A549 (cell line): ENCODE data around the gene GLRA3. TPM values are rescaled to one million over a fixed set of nuclear protein-coding genes. Genes with fewer than 3 reads are reported as not detected.
A peak's percentile ranks its signal among the peaks of the same experiment; 100 is the strongest.

Experiments
- ATAC-seq, 2 experiments: fragments of 200-7000 bp in 1 of 2; fragments of >200 bp in 1 of 2; cut with Nextera tagmentation in 1 of 2; cut with Tn5 transposase in 1 of 2; 3 replicates each; pipeline versions ENCODE4 v1.8.0 to v1.9.1; 2018 to 2020; ENCODE audit warnings: mild to moderate bottlenecking in 1 of 2, moderate library complexity in 1 of 2
- CTCF ChIA-PET: fragments of 300-600 bp; sonication (Branson Sonifier 250); formaldehyde crosslinking; extraction: SDS; loops from one replicate; lab custom pipeline; 2021; ENCODE audit warnings: antibody characterized with exemption, inconsistent platforms; lab: Yijun Ruan, JAX
- POLR2A ChIA-PET: fragments of 350-600 bp; formaldehyde crosslinking; extraction: SDS; loops from one replicate; lab custom pipeline; 2021; ENCODE audit warnings: antibody characterized with exemption, inconsistent platforms; lab: Yijun Ruan, JAX
- DNase-seq, 2 experiments: peaks; one replicate each; pipeline versions ENCODE4 v3.0.0 to v3.0.0-alpha.2; 2011 to 2016; ENCODE audit warnings: low read depth in 1 of 2, low spot score in 1 of 2
- FAIRE-seq: peaks from 2 replicates; lab custom pipeline; 2011; peaks lifted over from hg19 to GRCh38; lab: Jason Lieb, UNC
- H3K27ac ChIP-seq, 2 experiments: fragments of >200 bp; sonication (Bioruptor Twin); formaldehyde crosslinking; 3 replicates each; pipeline ENCODE4 v1.5.1; 2016 to 2017
- H3K4me1 ChIP-seq: fragments of >200 bp; sonication (Bioruptor Twin); formaldehyde crosslinking; 3 replicates; pipeline ENCODE4 v1.6.1; 2016
- H3K4me2 ChIP-seq: fragments of >200 bp; sonication (Bioruptor Twin); formaldehyde crosslinking; 3 replicates; pipeline ENCODE4 v1.6.1; 2016
- H3K4me3 ChIP-seq: fragments of >200 bp; sonication (Bioruptor Twin); formaldehyde crosslinking; 3 replicates; pipeline ENCODE4 v1.5.1; 2016
- H3K9me3 ChIP-seq: fragments of >200 bp; sonication (Bioruptor Twin); formaldehyde crosslinking; 3 replicates; pipeline ENCODE4 v1.6.1; 2016
- BHLHE40 ChIP-seq: IDR thresholded peaks from 2 replicates; pipeline ENCODE4 v1.6.1; 2012; ENCODE audit warnings: low read depth, low read length, inconsistent platforms
- CBX2 ChIP-seq: fragments of 200-600 bp; sonication (generic); IDR thresholded peaks from 2 replicates; pipeline ENCODE4 v1.6.1; 2016; ENCODE audit warnings: low read depth, mild to moderate bottlenecking, borderline replicate concordance
- CHD4 ChIP-seq: fragments of 200-600 bp; sonication (generic); IDR thresholded peaks from 2 replicates; pipeline ENCODE4 v1.6.1; 2016; ENCODE audit warnings: antibody characterized with exemption, mild to moderate bottlenecking, borderline replicate concordance
- EHF ChIP-seq: fragments of 250-450 bp; sonication (Bioruptor Pico); IDR thresholded peaks from 2 replicates; pipeline ENCODE4 v1.5.0; 2020; ENCODE audit warnings: mild to moderate bottlenecking
- EHMT2 ChIP-seq: fragments of 200-600 bp; sonication (generic); IDR thresholded peaks from 2 replicates; pipeline ENCODE4 v1.6.1; 2016; ENCODE audit warnings: antibody characterized with exemption, low read depth, mild to moderate bottlenecking, moderate library complexity
- EP300 ChIP-seq, 2 experiments: fragments of >200 bp; sonication (Bioruptor Twin); formaldehyde crosslinking; IDR thresholded peaks; 2 replicates in 1 of 2; 3 replicates in 1 of 2; pipeline ENCODE4 v1.6.1; 2016 to 2017
- FOXS1 ChIP-seq: fragments of 250-450 bp; sonication (Bioruptor Pico); IDR thresholded peaks from 2 replicates; pipeline ENCODE4 v1.5.0; 2020; ENCODE audit warnings: mild to moderate bottlenecking, moderate library complexity
- GATA3 ChIP-seq: IDR thresholded peaks from 2 replicates; pipeline ENCODE4 v1.6.1; 2012; ENCODE audit warnings: borderline replicate concordance
- HOXA7 ChIP-seq: fragments of 250-450 bp; sonication (Bioruptor Pico); IDR thresholded peaks from 2 replicates; pipeline ENCODE4 v1.5.0; 2020; ENCODE audit warnings: mild to moderate bottlenecking, moderate library complexity
- JUNB ChIP-seq: fragments of >200 bp; sonication (Bioruptor Twin); formaldehyde crosslinking; IDR thresholded peaks from 2 replicates; pipeline ENCODE4 v1.6.1; 2016
- KDM5A ChIP-seq: fragments of 200-600 bp; sonication (generic); IDR thresholded peaks from 2 replicates; pipeline ENCODE4 v1.6.1; 2016; ENCODE audit warnings: antibody characterized with exemption, mild to moderate bottlenecking
- MAFK ChIP-seq: fragments of 450-650 bp; IDR thresholded peaks from 2 replicates; pipeline ENCODE4 v1.6.1; 2014; ENCODE audit not compliant: partially characterized antibody
- MYC ChIP-seq: IDR thresholded peaks from 2 replicates; pipeline ENCODE4 v1.6.1; 2012; ENCODE audit warnings: mild to moderate bottlenecking, inconsistent platforms, low read length, improper control_type of control experiment, borderline replicate concordance
- NFE2L2 ChIP-seq: fragments of 150-350 bp; conservative IDR thresholded peaks from 2 replicates; pipeline ENCODE4 v1.6.1; 2014; ENCODE audit warnings: low read length
- NPAS2 ChIP-seq: fragments of 250-450 bp; sonication (Bioruptor Pico); IDR thresholded peaks from 2 replicates; pipeline ENCODE4 v1.8.0; 2022; ENCODE audit warnings: mild to moderate bottlenecking, moderate library complexity, borderline replicate concordance
- NR3C1 ChIP-seq: fragments of >200 bp; sonication (Bioruptor Twin); formaldehyde crosslinking; IDR thresholded peaks from 3 replicates; pipeline ENCODE4 v1.6.1; 2017
- PHF8 ChIP-seq: fragments of 200-600 bp; sonication (generic); IDR thresholded peaks from 2 replicates; pipeline ENCODE4 v1.6.1; 2016; ENCODE audit warnings: low read depth, mild to moderate bottlenecking, antibody characterized with exemption, moderate library complexity, borderline replicate concordance
- POLR2A ChIP-seq: IDR thresholded peaks from 2 replicates; pipeline ENCODE4 v1.6.1; 2012; ENCODE audit warnings: mild to moderate bottlenecking, low read length
- POLR2AphosphoS2 ChIP-seq: conservative IDR thresholded peaks from 2 replicates; pipeline ENCODE4 v1.6.1; 2012; ENCODE audit warnings: low read length, improper control_type of control experiment, inconsistent platforms
- RCOR1 ChIP-seq: fragments of 150-350 bp; IDR thresholded peaks from 2 replicates; pipeline ENCODE4 v1.6.1; 2014; ENCODE audit warnings: antibody characterized with exemption, low read length, low read depth
- RNF2 ChIP-seq: fragments of 200-600 bp; sonication (generic); IDR thresholded peaks from 2 replicates; pipeline ENCODE4 v1.6.1; 2016; ENCODE audit warnings: low read depth, mild to moderate bottlenecking, antibody characterized with exemption, moderate library complexity, borderline replicate concordance
- SMC3 ChIP-seq: fragments of >200 bp; sonication (Bioruptor Twin); formaldehyde crosslinking; IDR thresholded peaks from 3 replicates; pipeline ENCODE4 v1.6.1; 2018; ENCODE audit warnings: inconsistent platforms
- ZNF302 ChIP-seq: fragments of 250-450 bp; sonication (Bioruptor Pico); IDR thresholded peaks from 2 replicates; pipeline ENCODE4 v1.9.0; 2021; ENCODE audit warnings: inconsistent platforms, mild to moderate bottlenecking, moderate library complexity
- WGBS: methylation state at CpG from one replicate; pipeline ENCODE4 v1.1.6; 2017; ENCODE audit errors: missing lambda C conversion rate; 5-methylcytosine and 5-hydroxymethylcytosine counted together
- polyA plus RNA-seq, 4 experiments: library from polyadenylated mRNA; depleted of rRNA in 3 of 4; stranded (reverse); fragments of >200 nt; fragmentation: RNase III in 1 of 4; extraction: RNeasy Plus Mini Kit Qiagen cat#74134 plus additional on column Dnase treatment in 1 of 4; gene quantifications; 2 replicates in 3 of 4; 3 replicates in 1 of 4; pipeline ENCODE4 v1.2.3, GENCODE V29; 2011 to 2017
- TF ChIP-seq, protein P1 (sequence below): fragments of 250-450 bp; sonication (Bioruptor Pico); IDR thresholded peaks from 2 replicates; pipeline ENCODE4 v1.5.0; 2021; ENCODE audit warnings: mild to moderate bottlenecking, moderate library complexity, borderline replicate concordance
- TF ChIP-seq, protein P2 (sequence below): IDR thresholded peaks from 2 replicates; pipeline ENCODE4 v1.6.1; 2012
- TF ChIP-seq, protein P3 (sequence below): fragments of >200 bp; sonication (Bioruptor Twin); formaldehyde crosslinking; IDR thresholded peaks from 3 replicates; pipeline ENCODE4 v1.6.1; 2016
- TF ChIP-seq, protein P4 (sequence below): fragments of 250-450 bp; sonication (Bioruptor Pico); IDR thresholded peaks from 2 replicates; pipeline ENCODE4 v1.5.0; 2020; ENCODE audit warnings: low read depth, mild to moderate bottlenecking, moderate library complexity
- TF ChIP-seq, protein P5 (sequence below): IDR thresholded peaks from 2 replicates; pipeline ENCODE4 v1.6.1; 2012; ENCODE audit warnings: low read depth, borderline replicate concordance
- TF ChIP-seq, protein P6 (sequence below): fragments of >200 bp; sonication (Bioruptor Twin); formaldehyde crosslinking; IDR thresholded peaks from 3 replicates; pipeline ENCODE4 v1.5.1; 2016

Gene GLRA3
- polyA plus RNA-seq, 2 of the 4 experiments (the other 2 are of a cell fraction): 0.01 to 0.04 TPM

DNA sequence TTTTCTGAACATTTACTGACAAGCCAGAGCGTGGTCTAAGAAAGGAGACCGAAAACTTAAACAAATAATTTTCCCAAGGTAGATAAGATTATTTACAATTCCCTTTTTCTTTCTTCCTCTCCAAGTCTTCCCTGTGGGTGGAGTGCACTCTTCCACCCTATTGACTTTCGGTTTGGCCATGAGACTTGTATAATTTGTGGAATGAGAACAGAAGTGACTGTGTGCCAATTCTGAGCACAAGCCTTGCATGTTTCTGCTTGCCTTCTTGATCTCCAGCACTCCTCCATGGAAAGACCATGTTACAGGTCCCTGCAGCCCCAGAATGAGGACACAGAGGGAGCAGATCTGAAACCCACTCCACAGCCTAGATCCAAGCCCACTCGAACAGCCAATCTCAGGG is 156.8 kb downstream of the GLRA3 start:
- ChIA-PET POLR2A (no interaction called here), CTCF (no interaction called here)
- Histone ChIP-seq H3K4me2 (peak overlapping the region; percentile 42), H3K9me3 (no peaks in the 10 kb centered on the region), H3K4me3 (no peak overlapping the region), H3K27ac (peak overlapping the region; percentile 29 to 74; a peak in 4 of 6 replicates), H3K4me1 (peaks cover 45% of the 10 kb centered on the region)
- DNase-seq: peak in 1 of 2 experiments; percentile 4
- TF ChIP-seq EP300 (IDR thresholded peaks at IDR 0.05) (no peak), RCOR1 (no peak), ZNF302 (CRISPR knock-in tag) (no peak), KDM5A (no peak), EHF (no peak), MYC (no peak), POLR2AphosphoS2 (no peak), RNF2 (no peak), HOXA7 (CRISPR knock-in tag) (no peak), NFE2L2 (no peak), PHF8 (no peak), CHD4 (no peak), EHMT2 (no peak), FOXS1 (no peak), NPAS2 (CRISPR knock-in tag) (no peak), MAFK (no peak), BHLHE40 (no peak)
- TF ChIP-seq, protein P1, sequence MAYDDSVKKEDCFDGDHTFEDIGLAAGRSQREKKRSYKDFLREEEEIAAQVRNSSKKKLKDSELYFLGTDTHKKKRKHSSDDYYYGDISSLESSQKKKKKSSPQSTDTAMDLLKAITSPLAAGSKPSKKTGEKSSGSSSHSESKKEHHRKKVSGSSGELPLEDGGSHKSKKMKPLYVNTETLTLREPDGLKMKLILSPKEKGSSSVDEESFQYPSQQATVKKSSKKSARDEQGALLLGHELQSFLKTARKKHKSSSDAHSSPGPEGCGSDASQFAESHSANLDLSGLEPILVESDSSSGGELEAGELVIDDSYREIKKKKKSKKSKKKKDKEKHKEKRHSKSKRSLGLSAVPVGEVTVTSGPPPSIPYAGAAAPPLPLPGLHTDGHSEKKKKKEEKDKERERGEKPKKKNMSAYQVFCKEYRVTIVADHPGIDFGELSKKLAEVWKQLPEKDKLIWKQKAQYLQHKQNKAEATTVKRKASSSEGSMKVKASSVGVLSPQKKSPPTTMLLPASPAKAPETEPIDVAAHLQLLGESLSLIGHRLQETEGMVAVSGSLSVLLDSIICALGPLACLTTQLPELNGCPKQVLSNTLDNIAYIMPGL (CRISPR knock-in tag): no peak
- TF ChIP-seq, protein P2, sequence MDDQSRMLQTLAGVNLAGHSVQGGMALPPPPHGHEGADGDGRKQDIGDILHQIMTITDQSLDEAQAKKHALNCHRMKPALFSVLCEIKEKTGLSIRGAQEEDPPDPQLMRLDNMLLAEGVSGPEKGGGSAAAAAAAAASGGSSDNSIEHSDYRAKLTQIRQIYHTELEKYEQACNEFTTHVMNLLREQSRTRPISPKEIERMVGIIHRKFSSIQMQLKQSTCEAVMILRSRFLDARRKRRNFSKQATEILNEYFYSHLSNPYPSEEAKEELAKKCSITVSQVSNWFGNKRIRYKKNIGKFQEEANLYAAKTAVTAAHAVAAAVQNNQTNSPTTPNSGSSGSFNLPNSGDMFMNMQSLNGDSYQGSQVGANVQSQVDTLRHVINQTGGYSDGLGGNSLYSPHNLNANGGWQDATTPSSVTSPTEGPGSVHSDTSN: no peak
- TF ChIP-seq, protein P3, sequence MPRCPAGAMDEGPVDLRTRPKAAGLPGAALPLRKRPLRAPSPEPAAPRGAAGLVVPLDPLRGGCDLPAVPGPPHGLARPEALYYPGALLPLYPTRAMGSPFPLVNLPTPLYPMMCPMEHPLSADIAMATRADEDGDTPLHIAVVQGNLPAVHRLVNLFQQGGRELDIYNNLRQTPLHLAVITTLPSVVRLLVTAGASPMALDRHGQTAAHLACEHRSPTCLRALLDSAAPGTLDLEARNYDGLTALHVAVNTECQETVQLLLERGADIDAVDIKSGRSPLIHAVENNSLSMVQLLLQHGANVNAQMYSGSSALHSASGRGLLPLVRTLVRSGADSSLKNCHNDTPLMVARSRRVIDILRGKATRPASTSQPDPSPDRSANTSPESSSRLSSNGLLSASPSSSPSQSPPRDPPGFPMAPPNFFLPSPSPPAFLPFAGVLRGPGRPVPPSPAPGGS: no peak
- FAIRE-seq: no peak
- no peak for ATAC-seq
- 52% methylated on average over 4 of the region's 4 CpGs for WGBS

DNA sequence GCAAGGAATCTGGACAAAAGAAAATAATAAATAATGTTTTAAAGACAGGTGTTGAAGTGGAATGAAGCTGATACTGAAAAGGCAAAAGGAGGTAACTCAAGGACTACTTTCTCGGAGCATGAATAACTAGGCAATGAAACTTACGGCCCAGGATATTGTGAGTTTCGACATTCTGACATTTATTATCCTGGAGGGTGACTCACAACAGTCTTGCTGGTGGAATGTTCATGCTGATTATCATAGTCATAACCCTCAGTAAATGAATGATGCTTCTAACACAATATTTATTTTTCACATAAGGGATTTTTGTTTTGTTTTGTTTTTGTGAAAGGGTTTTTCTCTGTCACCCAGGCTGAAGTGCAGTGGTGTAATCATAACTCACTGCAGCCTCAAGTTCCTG is 159.8 kb downstream of the GLRA3 start:
- Histone ChIP-seq H3K9me3 (no peaks in the 10 kb centered on the region), H3K4me1 (peaks cover 35% of the 10 kb centered on the region), H3K4me3 (no peak overlapping the region), H3K27ac (peak overlapping the region; percentile 52 to 81; a peak in 5 of 6 replicates), H3K4me2 (peak overlapping the region; percentile 43)
- CTCF ChIA-PET: interaction anchor here (1.1 kb wide), 1 partner anchor 8 kb away, joined by 3 read pairs; no protein-coding TSS in a partner anchor
- peak; percentile 21 to 81 for DNase-seq
- ATAC-seq: peak; percentile 96 to 98
- 0% methylated on average over 3 of the region's 3 CpGs for WGBS
- FAIRE-seq: peak; percentile 86
- POLR2A ChIA-PET: interaction anchor here (0.6 kb wide), 1 partner anchor 160 kb away, joined by 7 read pairs; the partner anchor contains the start of gene GLRA3
- TF ChIP-seq SMC3 (no peak; the same call in 2 of the 3 replicates), BHLHE40 (no peak), EHMT2 (no peak), JUNB (peak; percentile 86), CBX2 (no peak), POLR2AphosphoS2 (no peak), NR3C1 (no peak), HOXA7 (CRISPR knock-in tag) (no peak), POLR2A (no peak), ZNF302 (CRISPR knock-in tag) (no peak), GATA3 (peak; percentile 77; the same call in 1 of the 2 replicates)
- TF ChIP-seq, protein P1 (CRISPR knock-in tag): no peak
- TF ChIP-seq, protein P4, sequence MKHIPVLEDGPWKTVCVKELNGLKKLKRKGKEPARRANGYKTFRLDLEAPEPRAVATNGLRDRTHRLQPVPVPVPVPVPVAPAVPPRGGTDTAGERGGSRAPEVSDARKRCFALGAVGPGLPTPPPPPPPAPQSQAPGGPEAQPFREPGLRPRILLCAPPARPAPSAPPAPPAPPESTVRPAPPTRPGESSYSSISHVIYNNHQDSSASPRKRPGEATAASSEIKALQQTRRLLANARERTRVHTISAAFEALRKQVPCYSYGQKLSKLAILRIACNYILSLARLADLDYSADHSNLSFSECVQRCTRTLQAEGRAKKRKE (CRISPR knock-in tag): no peak
- TF ChIP-seq, protein P5, sequence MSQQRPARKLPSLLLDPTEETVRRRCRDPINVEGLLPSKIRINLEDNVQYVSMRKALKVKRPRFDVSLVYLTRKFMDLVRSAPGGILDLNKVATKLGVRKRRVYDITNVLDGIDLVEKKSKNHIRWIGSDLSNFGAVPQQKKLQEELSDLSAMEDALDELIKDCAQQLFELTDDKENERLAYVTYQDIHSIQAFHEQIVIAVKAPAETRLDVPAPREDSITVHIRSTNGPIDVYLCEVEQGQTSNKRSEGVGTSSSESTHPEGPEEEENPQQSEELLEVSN: no peak
- TF ChIP-seq, protein P6, sequence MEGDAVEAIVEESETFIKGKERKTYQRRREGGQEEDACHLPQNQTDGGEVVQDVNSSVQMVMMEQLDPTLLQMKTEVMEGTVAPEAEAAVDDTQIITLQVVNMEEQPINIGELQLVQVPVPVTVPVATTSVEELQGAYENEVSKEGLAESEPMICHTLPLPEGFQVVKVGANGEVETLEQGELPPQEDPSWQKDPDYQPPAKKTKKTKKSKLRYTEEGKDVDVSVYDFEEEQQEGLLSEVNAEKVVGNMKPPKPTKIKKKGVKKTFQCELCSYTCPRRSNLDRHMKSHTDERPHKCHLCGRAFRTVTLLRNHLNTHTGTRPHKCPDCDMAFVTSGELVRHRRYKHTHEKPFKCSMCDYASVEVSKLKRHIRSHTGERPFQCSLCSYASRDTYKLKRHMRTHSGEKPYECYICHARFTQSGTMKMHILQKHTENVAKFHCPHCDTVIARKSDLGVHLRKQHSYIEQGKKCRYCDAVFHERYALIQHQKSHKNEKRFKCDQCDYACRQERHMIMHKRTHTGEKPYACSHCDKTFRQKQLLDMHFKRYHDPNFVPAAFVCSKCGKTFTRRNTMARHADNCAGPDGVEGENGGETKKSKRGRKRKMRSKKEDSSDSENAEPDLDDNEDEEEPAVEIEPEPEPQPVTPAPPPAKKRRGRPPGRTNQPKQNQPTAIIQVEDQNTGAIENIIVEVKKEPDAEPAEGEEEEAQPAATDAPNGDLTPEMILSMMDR: no peak
